PC-9 (cell line): ENCODE data around the gene BMF. TPM values are rescaled to one million over a fixed set of nuclear protein-coding genes. Genes with fewer than 3 reads are reported as not detected.

Source experiments
- BruUV-seq: library from RNA; stranded (reverse); fragments of 400-500 nt; replicated peaks from 2 replicates; lab custom pipeline; 2021; lab: Mats Ljungman, UMichigan
- CTCF ChIA-PET: fragments of 300-600 bp; sonication (Branson Sonifier 250); formaldehyde crosslinking; loops from one replicate; lab custom pipeline; 2022; ENCODE audit warnings: antibody characterized with exemption; lab: Charles Lee
- POLR2A ChIA-PET: fragments of 300-600 bp; sonication (Branson Sonifier 250); formaldehyde crosslinking; loops from one replicate; lab custom pipeline; 2022; ENCODE audit warnings: antibody characterized with exemption; ENCODE audit not compliant: unreplicated experiment; lab: Charles Lee
- DNase-seq, 2 experiments: peaks; one replicate each; pipeline versions ENCODE4 v3.0.0 to v3.0.0-alpha.2; 2015 to 2022; ENCODE audit warnings: mixed read lengths in 1 of 2
- H2AFZ ChIP-seq: fragments of 200-600 bp; sonication (generic); 2 replicates; pipeline ENCODE4 v1.8.1; 2017; ENCODE audit warnings: antibody characterized with exemption
- H3F3A ChIP-seq: fragments of 200-600 bp; sonication (generic); 2 replicates; pipeline ENCODE4 v1.8.1; 2017; ENCODE audit warnings: antibody characterized with exemption, mild to moderate bottlenecking, low read depth; ENCODE audit not compliant: insufficient read depth
- H3K27ac ChIP-seq: fragments of 200-600 bp; sonication (generic); 2 replicates; pipeline ENCODE4 v1.6.1; 2016; ENCODE audit warnings: mixed run types
- H3K27me3 ChIP-seq: fragments of 200-600 bp; sonication (generic); 2 replicates; pipeline ENCODE4 v1.6.1; 2016; ENCODE audit warnings: low read depth, mixed run types; ENCODE audit not compliant: insufficient read depth
- H3K36me3 ChIP-seq: fragments of 200-600 bp; sonication (generic); 2 replicates; pipeline ENCODE4 v1.6.1; 2016; ENCODE audit warnings: low read depth, mixed run types
- H3K4me1 ChIP-seq: fragments of 200-600 bp; sonication (generic); replicated peaks from 2 replicates; pipeline ENCODE4 v1.6.1; 2016; ENCODE audit warnings: mixed run types; ENCODE audit not compliant: insufficient read depth
- H3K4me2 ChIP-seq: fragments of 200-600 bp; sonication (generic); 2 replicates; pipeline ENCODE4 v1.6.1; 2017; ENCODE audit warnings: mixed run types
- H3K4me3 ChIP-seq: fragments of 200-600 bp; sonication (generic); 2 replicates; pipeline ENCODE4 v1.6.1; 2016; ENCODE audit warnings: mixed run types
- H3K79me2 ChIP-seq: fragments of 200-600 bp; sonication (generic); 2 replicates; pipeline ENCODE4 v1.6.1; 2017; ENCODE audit warnings: low read depth, mixed run types
- H3K9me2 ChIP-seq: fragments of 200-600 bp; sonication (generic); 2 replicates; pipeline ENCODE4 v1.8.1; 2017; ENCODE audit warnings: mild to moderate bottlenecking; ENCODE audit not compliant: insufficient read depth
- H3K9me3 ChIP-seq: fragments of 200-600 bp; sonication (generic); 2 replicates; pipeline ENCODE4 v1.8.1; 2016; ENCODE audit warnings: low read depth; ENCODE audit not compliant: insufficient read depth
- H4K20me1 ChIP-seq: fragments of 200-600 bp; sonication (generic); 2 replicates; pipeline ENCODE4 v1.8.1; 2017; ENCODE audit not compliant: insufficient read depth
- EZH2 ChIP-seq: fragments of 200-600 bp; sonication (generic); IDR thresholded peaks from 2 replicates; pipeline ENCODE4 v1.8.0; 2017; ENCODE audit warnings: antibody characterized with exemption, low read depth
- intact Hi-C: fragments of 100-400 bp; cut with micrococcal nuclease; formaldehyde crosslinking; loops from one replicate; pipeline ENCODE4 v1.10.0; 2022; ENCODE audit not compliant: unreplicated experiment
- total RNA-seq: library from RNA; stranded (reverse); gene quantifications from 2 replicates; pipeline ENCODE4 v1.2.3, GENCODE V29; 2021
- TF ChIP-seq, protein P1 (sequence below): fragments of 200-600 bp; sonication (generic); conservative IDR thresholded peaks from 2 replicates; pipeline ENCODE4 v1.6.1; 2017; ENCODE audit warnings: mixed run types, antibody characterized with exemption, mild to moderate bottlenecking, moderate library complexity

The BMF gene
- total RNA-seq, 1 experiment from 2014 or later = 11.0 TPM

DNA sequence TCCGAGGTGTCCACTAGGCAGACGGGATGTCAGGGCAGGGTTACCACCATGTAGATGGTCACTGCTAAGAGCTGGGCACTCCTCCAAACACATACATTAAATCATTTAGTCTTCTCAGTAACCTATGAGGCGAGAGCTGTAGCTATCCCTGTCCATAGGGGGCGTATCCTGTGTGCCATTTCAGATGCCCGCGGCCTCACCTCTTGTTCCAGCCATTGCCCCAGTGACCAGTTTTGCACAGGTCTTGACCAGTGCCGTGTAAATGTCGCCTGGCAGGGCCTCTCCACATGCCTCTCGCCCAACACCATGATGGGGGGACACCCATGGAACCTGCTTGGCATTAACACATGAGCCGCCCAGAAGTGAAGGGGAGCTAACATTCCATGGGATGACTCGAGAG is 48.9 kb downstream of the BMF start:
- no peaks in the 10 kb centered on the region for H4K20me1 ChIP-seq
- no peaks in the 10 kb centered on the region for H3K79me2 ChIP-seq
- no peaks in the 10 kb centered on the region for H3K9me2 ChIP-seq
- TF ChIP-seq, protein P1, sequence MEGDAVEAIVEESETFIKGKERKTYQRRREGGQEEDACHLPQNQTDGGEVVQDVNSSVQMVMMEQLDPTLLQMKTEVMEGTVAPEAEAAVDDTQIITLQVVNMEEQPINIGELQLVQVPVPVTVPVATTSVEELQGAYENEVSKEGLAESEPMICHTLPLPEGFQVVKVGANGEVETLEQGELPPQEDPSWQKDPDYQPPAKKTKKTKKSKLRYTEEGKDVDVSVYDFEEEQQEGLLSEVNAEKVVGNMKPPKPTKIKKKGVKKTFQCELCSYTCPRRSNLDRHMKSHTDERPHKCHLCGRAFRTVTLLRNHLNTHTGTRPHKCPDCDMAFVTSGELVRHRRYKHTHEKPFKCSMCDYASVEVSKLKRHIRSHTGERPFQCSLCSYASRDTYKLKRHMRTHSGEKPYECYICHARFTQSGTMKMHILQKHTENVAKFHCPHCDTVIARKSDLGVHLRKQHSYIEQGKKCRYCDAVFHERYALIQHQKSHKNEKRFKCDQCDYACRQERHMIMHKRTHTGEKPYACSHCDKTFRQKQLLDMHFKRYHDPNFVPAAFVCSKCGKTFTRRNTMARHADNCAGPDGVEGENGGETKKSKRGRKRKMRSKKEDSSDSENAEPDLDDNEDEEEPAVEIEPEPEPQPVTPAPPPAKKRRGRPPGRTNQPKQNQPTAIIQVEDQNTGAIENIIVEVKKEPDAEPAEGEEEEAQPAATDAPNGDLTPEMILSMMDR = no peak
- TF ChIP-seq EZH2 = no peak
- ChIA-PET POLR2A (no interaction called here), CTCF (interaction anchor here (0.6 to 0.7 kb wide), 2 partner anchors 87 to 540 kb away, joined by 4 read pairs; no protein-coding TSS in a partner anchor)
- no peaks in the 10 kb centered on the region for H3K36me3 ChIP-seq
- H3K4me3 ChIP-seq = no peak overlapping the region
- H3F3A ChIP-seq = peaks cover 45% of the 10 kb centered on the region
- BruUV-seq = no TSS peak
- H3K27ac ChIP-seq = no peak overlapping the region
- no peaks in the 10 kb centered on the region for H3K27me3 ChIP-seq
- H3K4me2 ChIP-seq = no peak overlapping the region
- no peak for DNase-seq
- no peak overlapping the region for H2AFZ ChIP-seq
- intact Hi-C loops = no loop called here
- H3K9me3 ChIP-seq = no peaks in the 10 kb centered on the region
- peaks cover 74% of the 10 kb centered on the region for H3K4me1 ChIP-seq

DNA sequence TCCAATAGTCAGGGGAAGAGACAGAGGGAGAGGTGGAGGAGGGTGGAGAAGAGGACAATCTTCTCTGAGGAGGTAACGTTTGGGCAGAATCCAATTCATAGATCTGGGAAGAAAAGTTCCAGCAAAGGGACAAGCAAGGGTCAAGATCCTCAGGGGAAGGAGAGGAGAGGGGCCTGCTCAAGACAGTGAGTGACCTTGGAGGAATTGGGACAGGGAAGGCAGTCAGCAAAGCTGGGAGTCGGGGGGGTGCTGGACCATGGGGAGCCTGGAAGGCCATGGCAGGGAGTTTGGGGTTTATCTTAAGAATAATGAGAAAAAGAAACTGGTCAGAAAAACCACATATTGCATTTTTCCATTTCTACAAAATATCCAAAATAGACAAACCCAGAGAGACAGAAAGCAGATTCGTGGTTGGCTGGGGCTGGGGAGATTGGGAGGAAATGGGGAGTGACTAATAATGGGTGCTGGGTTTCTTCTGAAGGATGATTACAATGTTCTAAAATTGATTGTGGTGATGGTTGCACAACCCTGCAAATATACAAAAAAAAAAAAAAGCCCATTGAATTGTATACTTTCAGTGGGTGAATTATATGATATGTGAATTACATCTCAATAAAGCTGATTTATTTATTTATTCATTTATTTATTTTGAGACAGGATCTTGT is 50.1 kb downstream of the BMF start:
- no peaks in the 10 kb centered on the region for H3K9me3 ChIP-seq
- H3K27me3 ChIP-seq = no peaks in the 10 kb centered on the region
- no peak overlapping the region for H3K4me3 ChIP-seq
- TF ChIP-seq EZH2 = no peak
- H3K79me2 ChIP-seq = no peaks in the 10 kb centered on the region
- CTCF ChIA-PET = no interaction called here
- H3K4me2 ChIP-seq = no peak overlapping the region
- peaks cover 74% of the 10 kb centered on the region for H3K4me1 ChIP-seq
- H2AFZ ChIP-seq = no peak overlapping the region
- H3K36me3 ChIP-seq = no peaks in the 10 kb centered on the region
- no peak for DNase-seq
- no TSS peak for BruUV-seq
- POLR2A ChIA-PET = interaction anchor here (0.6 kb wide), 1 partner anchor 404 kb away, joined by 27 read pairs; no protein-coding TSS in a partner anchor
- no peak overlapping the region for H3K27ac ChIP-seq
- no peaks in the 10 kb centered on the region for H4K20me1 ChIP-seq
- H3F3A ChIP-seq = peaks cover 44% of the 10 kb centered on the region
- H3K9me2 ChIP-seq = no peaks in the 10 kb centered on the region
- intact Hi-C loops = no loop called here

DNA sequence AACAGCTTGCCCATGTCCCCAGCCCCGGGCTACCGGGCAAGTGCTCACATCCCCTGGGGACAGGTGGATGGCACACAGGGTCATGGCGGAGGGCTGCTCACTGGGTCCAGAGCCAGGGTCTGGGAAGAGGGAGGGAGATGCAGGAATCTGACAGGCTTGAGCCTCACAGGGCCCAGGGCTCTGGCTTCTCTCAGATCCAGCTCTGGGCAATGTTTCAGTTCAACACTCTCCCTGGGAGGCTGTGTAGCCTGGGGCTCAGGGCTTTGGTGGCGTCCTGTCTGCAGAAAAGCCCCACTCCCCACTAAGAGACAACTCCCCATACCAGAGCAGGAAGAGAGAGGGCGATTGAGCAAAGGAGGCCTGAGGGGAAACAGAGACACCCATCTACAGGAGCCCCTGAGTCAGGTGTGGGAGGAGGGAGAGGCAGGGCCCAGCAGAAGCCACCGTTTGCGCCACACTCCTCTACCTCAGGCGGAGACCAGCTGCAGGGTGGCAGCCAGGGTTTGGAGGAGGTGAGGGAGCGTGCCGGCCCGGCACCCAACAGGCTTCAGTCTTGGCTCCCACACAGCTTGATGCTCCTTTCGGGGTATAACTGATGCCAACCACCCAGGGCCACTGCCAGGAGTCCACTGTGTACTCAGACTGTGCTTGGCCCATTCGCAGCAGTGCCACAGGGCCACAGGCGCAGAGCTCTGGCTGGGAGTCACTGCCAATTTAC is 52.9 kb downstream of the BMF start:
- DNase-seq = peak in 1 of 2 experiments; percentile 79
- Histone ChIP-seq H3K4me3 (peak overlapping the region; percentile 20; the same call in 1 of the 2 replicates), H2AFZ (no peak overlapping the region), H3F3A (peaks cover 47% of the 10 kb centered on the region), H3K36me3 (no peaks in the 10 kb centered on the region), H3K4me1 (peaks cover 76% of the 10 kb centered on the region), H4K20me1 (no peaks in the 10 kb centered on the region), H3K27me3 (no peaks in the 10 kb centered on the region), H3K27ac (peak overlapping the region; percentile 85), H3K9me3 (no peaks in the 10 kb centered on the region), H3K4me2 (peak overlapping the region; percentile 75), H3K79me2 (no peaks in the 10 kb centered on the region), H3K9me2 (no peaks in the 10 kb centered on the region)
- CTCF ChIA-PET = interaction anchor here (0.6 to 3.1 kb wide), 2 partner anchors 51 to 258 kb away, joined by 3 to 12 read pairs; no protein-coding TSS in a partner anchor
- BruUV-seq = no TSS peak
- intact Hi-C loops = loop anchor here (2.0 kb wide), 2 partner anchors 13 to 105 kb away; partner anchors contain the start of gene BUB1B
- TF ChIP-seq, protein P1 = no peak
- TF ChIP-seq EZH2 = no peak
- POLR2A ChIA-PET = interaction anchor here (0.6 kb wide), 1 partner anchor 57 kb away, joined by 3 read pairs; no protein-coding TSS in a partner anchor
